ENCODE data around the gene UBA52.

The UBA52 gene

DNA sequence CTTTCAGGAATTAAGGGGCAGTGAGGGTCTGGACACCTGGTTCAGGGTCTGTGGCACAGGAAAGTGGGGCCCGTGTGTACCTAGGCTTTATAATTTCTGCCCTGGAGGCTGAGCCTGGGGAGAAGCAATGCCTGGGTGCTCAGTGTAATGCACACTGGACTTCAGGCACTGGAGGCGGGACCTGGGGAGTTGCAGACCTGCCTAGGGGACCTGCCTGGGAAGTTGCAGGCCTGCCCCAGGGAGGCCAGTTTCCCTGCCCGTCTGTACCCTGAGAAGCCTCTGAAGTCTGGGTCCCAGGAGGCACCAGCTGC is 38.5 kb downstream of the UBA52 start:
- no peak for TF ChIP-seq CTCF (conservative IDR thresholded peaks at IDR 0.05; ENCODE audit: low read depth)
- no peak for DNase-seq (ENCODE audit: low spot score)
- POLR2A ChIA-PET (ENCODE audit: low non-redundant PET) = no interaction called here
- no peak overlapping the region for H3K27ac ChIP-seq
- CTCF ChIA-PET = interaction anchor here (0.6 kb wide), 1 partner anchor 240 kb away, joined by 3 read pairs; no protein-coding TSS in a partner anchor

- DNase-seq (ENCODE audit: low spot score) = no peak
- ChIA-PET CTCF (interaction anchor here (0.6 kb wide), 1 partner anchor 239 kb away, joined by 3 read pairs; no protein-coding TSS in a partner anchor), POLR2A (ENCODE audit: low non-redundant PET) (no interaction called here)
- no peak for TF ChIP-seq CTCF (conservative IDR thresholded peaks at IDR 0.05; ENCODE audit: low read depth)
- no peak overlapping the region for H3K27ac ChIP-seq
Observed at GRCh38 chr19:18610556-18611326, 39.1 kb downstream of the UBA52 start.

- no peak overlapping the region for H3K27ac ChIP-seq
- ChIA-PET CTCF (no interaction called here), POLR2A (ENCODE audit: low non-redundant PET) (no interaction called here)
- DNase-seq (ENCODE audit: low spot score) = no peak
- TF ChIP-seq CTCF (conservative IDR thresholded peaks at IDR 0.05; ENCODE audit: low read depth) = no peak
Observed at GRCh38 chr19:18611327-18612050, 39.8 kb downstream of the UBA52 start.

GRCh38 chr19:18612051-18612771 is 40.6 kb downstream of the UBA52 start:
- ChIA-PET CTCF (interaction anchor here (0.6 to 1.1 kb wide), 3 partner anchors 9 to 21 kb away, joined by 3 read pairs; no protein-coding TSS in a partner anchor), POLR2A (ENCODE audit: low non-redundant PET) (no interaction called here)
- no peak overlapping the region for H3K27ac ChIP-seq

DNA sequence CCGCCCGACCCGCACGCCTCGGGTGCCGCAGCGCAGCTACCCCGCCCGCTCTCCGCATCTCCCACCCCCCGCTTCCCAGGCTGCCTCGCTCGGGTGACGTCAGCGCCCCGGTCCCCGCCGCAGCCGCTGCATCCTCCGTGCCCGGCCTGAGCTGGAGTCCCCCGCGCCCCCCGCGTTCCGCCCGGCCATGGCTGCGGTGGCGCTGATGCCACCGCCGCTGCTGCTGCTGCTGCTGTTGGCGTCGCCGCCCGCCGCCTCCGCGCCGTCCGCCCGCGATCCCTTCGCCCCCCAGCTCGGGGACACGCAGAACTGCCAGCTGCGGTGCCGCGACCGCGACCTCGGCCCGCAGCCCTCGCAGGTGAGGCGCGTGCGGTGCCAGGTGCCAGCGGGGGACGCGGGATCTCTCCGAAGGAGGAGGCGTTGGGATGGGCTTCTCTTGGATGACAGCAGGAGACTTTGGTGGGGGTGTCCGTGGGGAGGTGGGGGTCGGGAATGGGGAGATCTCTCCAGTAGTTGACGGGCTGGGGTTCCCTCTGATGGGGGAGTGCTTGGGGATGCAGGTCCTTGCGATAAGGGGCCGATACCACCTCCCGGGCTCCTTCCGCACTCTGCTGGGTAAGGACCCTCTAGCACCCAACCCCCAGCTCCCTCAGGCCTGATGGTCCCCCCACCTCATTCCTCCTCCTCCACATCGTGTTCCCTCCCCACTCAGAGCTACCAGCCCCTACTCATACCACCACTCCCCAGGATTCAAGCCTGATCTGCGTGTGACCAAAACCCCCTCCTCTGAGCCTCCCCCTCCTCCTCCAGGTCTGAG is 41.3 kb downstream of the UBA52 start, which contains the start of gene TMEM59L:
TSS of gene TMEM59L (plus strand) at position 99 of the 817 bp plus-strand sequence. CDS start at position 188, 89 bp downstream.
- POLR2A ChIA-PET (ENCODE audit: low non-redundant PET) = no interaction called here
- DNase-seq (ENCODE audit: low spot score) = no peak
- no peak for TF ChIP-seq CTCF (conservative IDR thresholded peaks at IDR 0.05; ENCODE audit: low read depth)
- CTCF ChIA-PET = interaction anchor here (0.6 to 1.1 kb wide), 2 partner anchors 8 to 22 kb away, joined by 3 read pairs; no protein-coding TSS in a partner anchor
- H3K27ac ChIP-seq = no peak within 1 kb of the TSS

More at GRCh38 chr19:18612051-18612771, 40.6 kb downstream of the UBA52 start:
- DNase-seq (ENCODE audit: low spot score) = no peak
- no peak for TF ChIP-seq CTCF (conservative IDR thresholded peaks at IDR 0.05; ENCODE audit: low read depth)

Measured in RWPE1 (cell line).